Measurements from ENCODE around the gene GRK6.

GRK6 gene

DNA sequence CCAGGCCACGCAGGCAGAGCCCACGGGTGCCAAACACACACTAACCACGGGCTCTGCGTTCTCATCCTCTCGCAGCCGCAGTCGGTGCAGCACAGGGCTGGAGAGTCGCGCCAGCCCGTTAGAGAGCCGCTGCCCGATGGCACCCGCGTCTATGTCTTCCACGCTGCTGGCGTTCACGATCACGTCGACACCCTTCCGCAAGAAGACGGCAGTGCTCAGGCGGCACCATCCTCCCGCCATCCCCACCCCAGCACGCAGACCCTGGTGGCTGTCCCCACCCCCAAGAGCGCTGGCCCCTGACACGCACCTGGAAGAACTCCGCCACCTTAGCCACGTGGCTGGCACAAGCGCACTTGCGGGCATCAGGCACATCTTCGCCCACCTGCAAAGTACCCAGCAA lies 41.0 kb downstream of the GRK6 start:
- TF ChIP-seq EP300 (IDR thresholded peaks at IDR 0.05; ENCODE audit: borderline replicate concordance) = no peak

DNA sequence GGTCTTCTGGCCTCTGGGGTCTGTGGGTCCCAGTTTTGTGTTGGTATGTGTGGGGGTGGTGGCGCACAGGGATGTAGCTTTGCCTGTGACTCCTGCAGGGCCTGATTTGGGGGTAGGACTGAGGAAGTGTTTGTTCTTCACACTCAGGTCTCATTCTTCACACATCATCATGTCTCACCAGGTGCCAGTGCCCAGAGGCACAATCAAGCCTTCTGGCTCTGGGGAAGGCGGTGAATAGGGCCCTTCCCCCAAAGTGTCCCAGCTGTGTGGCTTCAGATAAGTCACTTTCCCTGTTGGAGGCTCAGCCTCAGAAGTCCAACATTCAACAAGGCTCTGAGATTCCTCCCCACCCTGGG lies 41.8 kb downstream of the GRK6 start:
- TF ChIP-seq FOXM1 (IDR thresholded peaks at IDR 0.05; ENCODE audit: borderline replicate concordance, low read depth) (no peak), EGR1 (IDR thresholded peaks at IDR 0.05) (no peak), TCF12 (IDR thresholded peaks at IDR 0.05; ENCODE audit: low read depth) (no peak), TAF1 (IDR thresholded peaks at IDR 0.05; ENCODE audit: low read depth) (no peak), YY1 (IDR thresholded peaks at IDR 0.05; ENCODE audit: low read depth) (no peak), RAD21 (IDR thresholded peaks at IDR 0.05; ENCODE audit: low read depth) (no peak), NFIC (IDR thresholded peaks at IDR 0.05) (no peak)
- TF ChIP-seq, protein P1, sequence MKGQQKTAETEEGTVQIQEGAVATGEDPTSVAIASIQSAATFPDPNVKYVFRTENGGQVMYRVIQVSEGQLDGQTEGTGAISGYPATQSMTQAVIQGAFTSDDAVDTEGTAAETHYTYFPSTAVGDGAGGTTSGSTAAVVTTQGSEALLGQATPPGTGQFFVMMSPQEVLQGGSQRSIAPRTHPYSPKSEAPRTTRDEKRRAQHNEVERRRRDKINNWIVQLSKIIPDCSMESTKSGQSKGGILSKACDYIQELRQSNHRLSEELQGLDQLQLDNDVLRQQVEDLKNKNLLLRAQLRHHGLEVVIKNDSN (IDR thresholded peaks at IDR 0.05) = no peak
- TF ChIP-seq, protein P2, sequence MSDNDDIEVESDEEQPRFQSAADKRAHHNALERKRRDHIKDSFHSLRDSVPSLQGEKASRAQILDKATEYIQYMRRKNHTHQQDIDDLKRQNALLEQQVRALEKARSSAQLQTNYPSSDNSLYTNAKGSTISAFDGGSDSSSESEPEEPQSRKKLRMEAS (IDR thresholded peaks at IDR 0.05) = no peak
- TF ChIP-seq, protein P3, sequence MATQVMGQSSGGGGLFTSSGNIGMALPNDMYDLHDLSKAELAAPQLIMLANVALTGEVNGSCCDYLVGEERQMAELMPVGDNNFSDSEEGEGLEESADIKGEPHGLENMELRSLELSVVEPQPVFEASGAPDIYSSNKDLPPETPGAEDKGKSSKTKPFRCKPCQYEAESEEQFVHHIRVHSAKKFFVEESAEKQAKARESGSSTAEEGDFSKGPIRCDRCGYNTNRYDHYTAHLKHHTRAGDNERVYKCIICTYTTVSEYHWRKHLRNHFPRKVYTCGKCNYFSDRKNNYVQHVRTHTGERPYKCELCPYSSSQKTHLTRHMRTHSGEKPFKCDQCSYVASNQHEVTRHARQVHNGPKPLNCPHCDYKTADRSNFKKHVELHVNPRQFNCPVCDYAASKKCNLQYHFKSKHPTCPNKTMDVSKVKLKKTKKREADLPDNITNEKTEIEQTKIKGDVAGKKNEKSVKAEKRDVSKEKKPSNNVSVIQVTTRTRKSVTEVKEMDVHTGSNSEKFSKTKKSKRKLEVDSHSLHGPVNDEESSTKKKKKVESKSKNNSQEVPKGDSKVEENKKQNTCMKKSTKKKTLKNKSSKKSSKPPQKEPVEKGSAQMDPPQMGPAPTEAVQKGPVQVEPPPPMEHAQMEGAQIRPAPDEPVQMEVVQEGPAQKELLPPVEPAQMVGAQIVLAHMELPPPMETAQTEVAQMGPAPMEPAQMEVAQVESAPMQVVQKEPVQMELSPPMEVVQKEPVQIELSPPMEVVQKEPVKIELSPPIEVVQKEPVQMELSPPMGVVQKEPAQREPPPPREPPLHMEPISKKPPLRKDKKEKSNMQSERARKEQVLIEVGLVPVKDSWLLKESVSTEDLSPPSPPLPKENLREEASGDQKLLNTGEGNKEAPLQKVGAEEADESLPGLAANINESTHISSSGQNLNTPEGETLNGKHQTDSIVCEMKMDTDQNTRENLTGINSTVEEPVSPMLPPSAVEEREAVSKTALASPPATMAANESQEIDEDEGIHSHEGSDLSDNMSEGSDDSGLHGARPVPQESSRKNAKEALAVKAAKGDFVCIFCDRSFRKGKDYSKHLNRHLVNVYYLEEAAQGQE (IDR thresholded peaks at IDR 0.05; ENCODE audit: low read depth) = no peak

DNA sequence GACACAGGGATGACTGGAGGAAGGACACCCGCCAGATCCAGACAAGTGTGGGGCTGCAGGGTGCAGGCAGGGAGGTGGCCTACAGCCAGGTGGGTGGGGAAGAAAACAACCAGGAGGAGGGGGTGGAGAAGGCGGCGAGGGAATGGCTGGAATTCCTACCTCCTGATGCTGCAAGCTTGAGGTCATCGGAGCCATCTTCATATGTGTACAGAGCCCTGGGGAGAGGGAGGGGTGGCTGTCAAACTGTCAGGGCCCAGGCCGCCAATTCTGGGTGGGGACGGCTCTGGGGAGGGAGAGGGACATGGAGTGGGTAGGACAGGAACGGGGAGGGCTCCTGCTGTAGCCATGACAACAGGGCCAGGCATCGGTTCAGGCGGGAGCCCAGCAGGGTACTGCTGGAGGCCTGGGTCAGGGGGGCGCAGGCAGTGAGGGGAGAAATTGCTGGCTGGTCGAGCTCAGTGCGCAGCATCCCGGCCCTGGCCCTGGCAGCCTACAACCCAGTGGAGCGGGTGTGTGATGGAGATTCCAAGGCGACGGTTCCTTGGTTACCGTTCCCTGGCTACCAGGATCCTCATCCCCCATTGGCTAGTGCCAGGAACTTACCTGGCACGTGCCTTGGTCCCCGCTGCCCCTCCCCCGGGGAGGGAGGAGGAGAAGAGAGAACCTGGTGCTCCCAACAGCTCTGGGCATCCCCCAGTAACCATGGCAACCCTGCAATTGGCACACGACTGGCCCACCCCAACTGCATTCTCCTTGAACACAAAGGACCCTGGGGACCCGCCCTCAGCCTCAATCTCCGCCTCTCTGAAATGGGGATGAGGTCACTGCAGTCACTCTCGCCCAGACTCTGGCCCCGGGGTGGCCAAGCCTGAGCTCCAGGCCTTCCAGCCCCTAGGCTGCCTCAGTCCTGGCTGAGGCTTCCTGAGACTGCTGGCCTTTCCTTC lies 42.5 kb downstream of the GRK6 start:
- TF ChIP-seq ZBTB7A (IDR thresholded peaks at IDR 0.05; ENCODE audit: low read depth) = no peak
- TF ChIP-seq, protein P1 (IDR thresholded peaks at IDR 0.05) = peak; percentile 68

DNA sequence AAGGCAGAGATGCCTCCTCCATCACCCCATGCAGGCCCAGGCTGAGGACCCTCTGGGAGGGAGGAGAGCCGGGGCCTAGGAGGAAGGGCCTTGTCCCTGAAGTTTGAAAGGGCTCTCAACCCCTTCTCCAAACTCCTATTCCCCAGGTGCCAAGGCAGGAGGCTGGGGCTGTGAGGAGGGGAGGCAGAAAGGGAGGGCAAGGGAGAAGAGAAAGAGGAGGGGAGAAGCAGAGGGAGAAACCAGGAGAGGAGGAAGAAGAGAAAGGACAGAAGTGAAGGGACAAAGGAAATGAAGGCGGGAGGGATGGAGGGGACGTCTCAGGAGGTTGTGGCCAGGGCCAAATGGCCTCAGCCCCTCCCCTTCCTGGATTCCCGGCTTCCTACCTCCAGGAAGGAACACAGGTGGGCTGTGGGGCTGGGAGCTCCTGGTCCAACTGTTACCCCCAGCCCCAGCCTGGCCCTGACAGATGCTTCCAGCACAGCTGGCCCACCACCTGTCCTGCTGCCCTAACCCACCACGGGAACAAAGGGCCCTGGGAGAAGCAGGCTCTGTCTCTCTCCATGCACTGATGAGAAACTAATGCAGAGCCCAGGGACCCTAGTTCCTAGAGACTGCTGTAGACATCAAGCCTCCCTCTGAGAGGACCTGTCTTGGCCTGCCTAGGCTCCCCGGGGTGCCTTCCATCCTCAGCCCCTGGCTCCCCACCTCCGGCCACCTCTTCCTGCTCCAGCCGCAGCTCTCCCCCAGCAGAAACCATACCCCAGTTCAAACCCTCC lies 43.5 kb downstream of the GRK6 start:
- TF ChIP-seq YY1 (IDR thresholded peaks at IDR 0.05; ENCODE audit: low read depth) (no peak), EP300 (IDR thresholded peaks at IDR 0.05; ENCODE audit: borderline replicate concordance) (no peak), CREB1 (IDR thresholded peaks at IDR 0.05; ENCODE audit: low read depth) (no peak), EGR1 (IDR thresholded peaks at IDR 0.05) (no peak), TCF12 (IDR thresholded peaks at IDR 0.05; ENCODE audit: low read depth) (no peak), NFIC (IDR thresholded peaks at IDR 0.05) (no peak), TEAD4 (IDR thresholded peaks at IDR 0.05) (no peak), ZBTB7A (IDR thresholded peaks at IDR 0.05; ENCODE audit: low read depth) (no peak), RAD21 (IDR thresholded peaks at IDR 0.05; ENCODE audit: low read depth) (no peak), TAF1 (IDR thresholded peaks at IDR 0.05; ENCODE audit: low read depth) (no peak), CEBPB (IDR thresholded peaks at IDR 0.05) (no peak), FOXM1 (IDR thresholded peaks at IDR 0.05; ENCODE audit: borderline replicate concordance, low read depth) (no peak)
- TF ChIP-seq, protein P1 (IDR thresholded peaks at IDR 0.05) = no peak
- TF ChIP-seq, protein P2 (IDR thresholded peaks at IDR 0.05) = no peak
- TF ChIP-seq, protein P3 (IDR thresholded peaks at IDR 0.05; ENCODE audit: low read depth) = no peak

DNA sequence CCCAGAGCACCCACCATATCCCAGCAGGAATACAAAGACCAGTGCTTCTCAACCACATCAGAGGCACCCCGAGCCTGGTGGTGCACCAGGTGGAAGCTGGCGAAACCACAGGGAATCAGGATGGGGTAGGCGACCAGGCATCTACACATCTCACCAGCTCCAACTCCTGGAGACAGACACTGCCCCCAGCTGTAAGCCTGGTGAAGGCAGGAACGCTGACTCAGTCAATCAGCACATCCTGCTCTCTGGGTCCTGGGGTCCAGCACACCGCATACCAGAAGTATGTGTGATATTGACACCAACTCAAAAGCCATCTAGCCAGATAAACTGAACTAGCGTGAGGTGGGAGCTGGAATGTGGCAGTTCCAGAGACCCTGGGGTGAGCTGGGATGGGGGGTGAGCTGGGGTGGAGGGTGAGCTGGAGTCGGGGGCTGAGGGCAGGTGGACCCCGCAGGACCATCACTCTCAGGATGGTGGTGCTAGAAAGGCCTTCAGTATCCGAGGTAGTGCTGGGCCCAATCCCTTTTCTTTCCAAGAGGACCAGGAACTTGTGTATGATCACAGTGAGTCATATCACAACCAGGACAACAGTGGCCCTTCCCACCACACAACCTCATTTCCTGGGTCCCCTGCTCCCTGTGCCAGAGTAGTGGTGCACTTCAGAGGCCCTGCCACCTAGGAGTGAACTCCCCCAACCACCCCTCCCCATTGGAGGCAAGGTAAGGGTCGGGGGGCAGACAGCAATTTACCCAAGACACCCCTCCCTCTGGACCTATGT lies 44.5 kb downstream of the GRK6 start:
- no peak for TF ChIP-seq YY1 (IDR thresholded peaks at IDR 0.05; ENCODE audit: low read depth)
- TF ChIP-seq EP300 (IDR thresholded peaks at IDR 0.05; ENCODE audit: borderline replicate concordance) = no peak
- TF ChIP-seq, protein P2 (IDR thresholded peaks at IDR 0.05) = no peak
- TF ChIP-seq TAF1 (IDR thresholded peaks at IDR 0.05; ENCODE audit: low read depth) = no peak
- TF ChIP-seq, protein P3 (IDR thresholded peaks at IDR 0.05; ENCODE audit: low read depth) = no peak
- TF ChIP-seq, protein P1 (IDR thresholded peaks at IDR 0.05) = no peak
- no peak for TF ChIP-seq TEAD4 (IDR thresholded peaks at IDR 0.05)
- no peak for TF ChIP-seq CREB1 (IDR thresholded peaks at IDR 0.05; ENCODE audit: low read depth)

All from Ishikawa (cell line).